Measurements from ENCODE around the gene ARID1A.
"Not testable (repeated sequence)": the region's sequence is repeated elsewhere in the genome, so short reads cannot be mapped to it uniquely, and the experiment has no call there.

The ARID1A gene

DNA sequence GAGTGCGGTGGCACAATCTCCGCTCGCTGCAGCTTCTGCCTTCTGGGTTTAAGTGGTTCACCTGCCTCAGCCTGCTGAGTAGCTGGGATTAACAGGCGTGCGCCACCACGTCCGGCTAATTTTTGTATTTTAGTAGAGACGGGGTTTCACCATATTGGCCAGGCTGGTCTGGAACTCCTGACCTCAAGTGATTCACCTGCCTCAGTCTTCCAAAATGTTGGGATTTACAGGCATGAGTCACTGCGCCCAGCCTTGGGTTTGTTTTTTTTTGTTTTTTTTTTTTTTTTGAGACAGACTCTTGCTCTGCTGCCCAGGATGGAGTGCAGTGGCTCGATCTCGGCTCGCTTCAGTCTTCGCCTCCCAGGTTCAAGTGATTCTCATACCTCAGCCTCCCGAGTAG lies 30.1 kb downstream of the ARID1A start:
- 100% methylated on average over 1 of the region's 14 CpGs for WGBS (ENCODE audit: insufficient coverage)
- POLR2A ChIA-PET = interaction anchor here (0.7 kb wide), 2 partner anchors 33 to 254 kb away, joined by 3 read pairs; partner anchors contain the start of gene HMGN2
- H3K27me3 ChIP-seq (replicated peaks in 2 of 5; ENCODE audit: control insufficient read depth in 4 of 5, insufficient read depth in 5 of 5, low read length in 4 of 5); H3K9me3 ChIP-seq (ENCODE audit: control extremely low read depth in 1 of 5, control insufficient read depth in 4 of 5, insufficient read depth in 2 of 5, low read depth in 1 of 5, low read length in 4 of 5); H3K27ac ChIP-seq (ENCODE audit: insufficient read depth in 1 of 2, low read depth in 1 of 2, low read length in 2 of 2, poor library complexity in 1 of 2, severe bottlenecking in 2 of 2); CTCF ChIA-PET; H3K4me3 ChIP-seq (ENCODE audit: control insufficient read depth in 1 of 7, extremely low read depth in 1 of 7, insufficient read depth in 4 of 7, low read depth in 2 of 7, low read length in 6 of 7); DNase-seq: not testable (repeated sequence)
- Histone ChIP-seq H3K4me1 (ENCODE audit: control extremely low read depth in 1 of 4, control insufficient read depth in 4 of 4, insufficient read depth in 4 of 4, low read length in 3 of 4) (peaks cover 23 to 63% (median 50%) of the 10 kb centered on the region in 4 experiments), H3K36me3 (ENCODE audit: control insufficient read depth in 4 of 4, insufficient read depth in 4 of 4, low read length in 3 of 4) (peaks cover 7 to 25% (median 14%) of the 10 kb centered on the region in 4 experiments)

DNA sequence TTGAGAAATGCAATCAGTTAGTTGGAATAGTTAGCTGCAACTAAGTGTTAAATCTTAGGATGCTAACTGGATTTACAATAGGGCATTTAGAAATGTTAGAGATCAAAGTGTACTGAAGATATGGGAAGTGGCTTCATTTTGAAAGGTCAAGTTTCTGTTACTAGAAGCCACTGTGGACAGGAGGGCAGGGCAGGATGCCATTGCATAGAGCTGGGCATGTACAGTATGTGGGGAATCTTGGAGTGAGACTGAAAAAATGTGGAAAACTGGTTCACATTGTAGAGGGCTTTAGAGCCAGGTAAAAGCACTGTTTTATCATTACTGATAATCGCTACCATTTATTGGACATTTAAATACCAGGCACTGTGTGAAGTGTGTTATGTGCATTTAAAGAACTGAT lies 31.0 kb downstream of the ARID1A start:
- peaks cover 19 to 54% (median 42%) of the 10 kb centered on the region in 4 experiments for H3K4me1 ChIP-seq (ENCODE audit: control extremely low read depth in 1 of 4, control insufficient read depth in 4 of 4, insufficient read depth in 4 of 4, low read length in 3 of 4)
- WGBS (ENCODE audit: insufficient coverage) = no CpG with 5 or more reads among the region's 1 CpG

GRCh38 chr1:26727476-26727875 lies 31.7 kb downstream of the ARID1A start:
- CTCF ChIA-PET = interaction anchor here (1.0 to 4.3 kb wide), 9 partner anchors 14 to 148 kb away, joined by 3 to 26 read pairs (median 6); partner anchors contain the start of gene PIGV
- no peak overlapping the region for H3K27ac ChIP-seq (ENCODE audit: insufficient read depth in 1 of 2, low read depth in 1 of 2, low read length in 2 of 2, poor library complexity in 1 of 2, severe bottlenecking in 2 of 2)
- H3K4me3 ChIP-seq (ENCODE audit: control insufficient read depth in 1 of 7, extremely low read depth in 1 of 7, insufficient read depth in 4 of 7, low read depth in 2 of 7, low read length in 6 of 7) = no peak overlapping the region
- peaks cover 17 to 48% (median 35%) of the 10 kb centered on the region in 4 experiments for H3K4me1 ChIP-seq (ENCODE audit: control extremely low read depth in 1 of 4, control insufficient read depth in 4 of 4, insufficient read depth in 4 of 4, low read length in 3 of 4)
- H3K36me3 ChIP-seq (ENCODE audit: control insufficient read depth in 4 of 4, insufficient read depth in 4 of 4, low read length in 3 of 4) = peaks cover 20 to 41% (median 28%) of the 10 kb centered on the region in 4 experiments
- DNase-seq = no peak
- H3K27me3 ChIP-seq (replicated peaks in 2 of 5; ENCODE audit: control insufficient read depth in 4 of 5, insufficient read depth in 5 of 5, low read length in 4 of 5) = no peaks in the 10 kb centered on the region
- POLR2A ChIA-PET = interaction anchor here (0.8 kb wide), 1 partner anchor 31 kb away, joined by 3 read pairs; no protein-coding TSS in a partner anchor
- no peaks in the 10 kb centered on the region for H3K9me3 ChIP-seq (ENCODE audit: control extremely low read depth in 1 of 5, control insufficient read depth in 4 of 5, insufficient read depth in 2 of 5, low read depth in 1 of 5, low read length in 4 of 5)

More for the DNA sequence above, 31.0 kb downstream of the ARID1A start:
- Histone ChIP-seq H3K36me3 (ENCODE audit: control insufficient read depth in 4 of 4, insufficient read depth in 4 of 4, low read length in 3 of 4) (peaks cover 13 to 34% (median 21%) of the 10 kb centered on the region in 4 experiments), H3K27me3 (replicated peaks in 2 of 5; ENCODE audit: control insufficient read depth in 4 of 5, insufficient read depth in 5 of 5, low read length in 4 of 5) (no peaks in the 10 kb centered on the region), H3K4me3 (ENCODE audit: control insufficient read depth in 1 of 7, extremely low read depth in 1 of 7, insufficient read depth in 4 of 7, low read depth in 2 of 7, low read length in 6 of 7) (no peak overlapping the region), H3K27ac (ENCODE audit: insufficient read depth in 1 of 2, low read depth in 1 of 2, low read length in 2 of 2, poor library complexity in 1 of 2, severe bottlenecking in 2 of 2) (no peak overlapping the region), H3K9me3 (ENCODE audit: control extremely low read depth in 1 of 5, control insufficient read depth in 4 of 5, insufficient read depth in 2 of 5, low read depth in 1 of 5, low read length in 4 of 5) (no peaks in the 10 kb centered on the region)
- ChIA-PET POLR2A (no interaction called here), CTCF (interaction anchor here (1.2 to 3.0 kb wide), 4 partner anchors 20 to 63 kb away, joined by 4 to 12 read pairs (median 6); no protein-coding TSS in a partner anchor)
- DNase-seq = no peak

- Histone ChIP-seq H3K36me3 (ENCODE audit: control insufficient read depth in 4 of 4, insufficient read depth in 4 of 4, low read length in 3 of 4) (peaks cover 20 to 52% (median 40%) of the 10 kb centered on the region in 4 experiments), H3K27ac (ENCODE audit: insufficient read depth in 1 of 2, low read depth in 1 of 2, low read length in 2 of 2, poor library complexity in 1 of 2, severe bottlenecking in 2 of 2) (no peak overlapping the region), H3K4me3 (ENCODE audit: control insufficient read depth in 1 of 7, extremely low read depth in 1 of 7, insufficient read depth in 4 of 7, low read depth in 2 of 7, low read length in 6 of 7) (no peak overlapping the region), H3K4me1 (ENCODE audit: control extremely low read depth in 1 of 4, control insufficient read depth in 4 of 4, insufficient read depth in 4 of 4, low read length in 3 of 4) (peaks cover 10 to 36% (median 24%) of the 10 kb centered on the region in 4 experiments), H3K9me3 (ENCODE audit: control extremely low read depth in 1 of 5, control insufficient read depth in 4 of 5, insufficient read depth in 2 of 5, low read depth in 1 of 5, low read length in 4 of 5) (no peaks in the 10 kb centered on the region), H3K27me3 (replicated peaks in 2 of 5; ENCODE audit: control insufficient read depth in 4 of 5, insufficient read depth in 5 of 5, low read length in 4 of 5) (no peaks in the 10 kb centered on the region)
- DNase-seq = no peak
- POLR2A ChIA-PET = interaction anchor here (0.6 kb wide), 1 partner anchor 19 kb away, joined by 4 read pairs; no protein-coding TSS in a partner anchor
- CTCF ChIA-PET = interaction anchor here (0.5 to 4.3 kb wide), 10 partner anchors 8 to 315 kb away, joined by 3 to 26 read pairs (median 5); partner anchors contain the start of gene PIGV
- WGBS (ENCODE audit: insufficient coverage) = no CpG with 5 or more reads among the region's 1 CpG
Measured at GRCh38 chr1:26728645-26729044, 32.8 kb downstream of the ARID1A start.

DNA sequence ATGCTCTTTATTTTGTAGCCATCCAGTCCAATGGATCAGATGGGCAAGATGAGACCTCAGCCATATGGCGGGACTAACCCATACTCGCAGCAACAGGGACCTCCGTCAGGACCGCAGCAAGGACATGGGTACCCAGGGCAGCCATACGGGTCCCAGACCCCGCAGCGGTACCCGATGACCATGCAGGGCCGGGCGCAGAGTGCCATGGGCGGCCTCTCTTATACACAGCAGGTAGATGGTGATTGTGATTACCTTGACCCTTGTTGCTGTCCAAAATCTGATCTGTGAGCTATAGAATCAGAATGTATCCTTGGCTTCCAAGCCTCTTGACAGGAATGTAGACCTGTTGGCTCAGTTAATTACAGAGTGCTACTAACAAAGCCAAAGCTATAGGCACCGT lies 33.8 kb downstream of the ARID1A start:
- Histone ChIP-seq H3K27ac (ENCODE audit: insufficient read depth in 1 of 2, low read depth in 1 of 2, low read length in 2 of 2, poor library complexity in 1 of 2, severe bottlenecking in 2 of 2) (no peak overlapping the region), H3K36me3 (ENCODE audit: control insufficient read depth in 4 of 4, insufficient read depth in 4 of 4, low read length in 3 of 4) (peaks cover 23 to 62% (median 50%) of the 10 kb centered on the region in 4 experiments), H3K4me1 (ENCODE audit: control extremely low read depth in 1 of 4, control insufficient read depth in 4 of 4, insufficient read depth in 4 of 4, low read length in 3 of 4) (peaks cover 4 to 26% (median 14%) of the 10 kb centered on the region in 4 experiments), H3K9me3 (ENCODE audit: control extremely low read depth in 1 of 5, control insufficient read depth in 4 of 5, insufficient read depth in 2 of 5, low read depth in 1 of 5, low read length in 4 of 5) (no peaks in the 10 kb centered on the region), H3K27me3 (replicated peaks in 2 of 5; ENCODE audit: control insufficient read depth in 4 of 5, insufficient read depth in 5 of 5, low read length in 4 of 5) (no peaks in the 10 kb centered on the region), H3K4me3 (ENCODE audit: control insufficient read depth in 1 of 7, extremely low read depth in 1 of 7, insufficient read depth in 4 of 7, low read depth in 2 of 7, low read length in 6 of 7) (no peak overlapping the region)
- ChIA-PET POLR2A (interaction anchor here (0.7 kb wide), 1 partner anchor 11 kb away, joined by 3 read pairs; no protein-coding TSS in a partner anchor), CTCF (interaction anchor here (2.3 to 4.3 kb wide), 4 partner anchors 12 to 127 kb away, joined by 10 to 26 read pairs (median 11); no protein-coding TSS in a partner anchor)
- WGBS (ENCODE audit: insufficient coverage) = 100% methylated on average over 11 of the region's 12 CpGs
- no peak for DNase-seq

DNA sequence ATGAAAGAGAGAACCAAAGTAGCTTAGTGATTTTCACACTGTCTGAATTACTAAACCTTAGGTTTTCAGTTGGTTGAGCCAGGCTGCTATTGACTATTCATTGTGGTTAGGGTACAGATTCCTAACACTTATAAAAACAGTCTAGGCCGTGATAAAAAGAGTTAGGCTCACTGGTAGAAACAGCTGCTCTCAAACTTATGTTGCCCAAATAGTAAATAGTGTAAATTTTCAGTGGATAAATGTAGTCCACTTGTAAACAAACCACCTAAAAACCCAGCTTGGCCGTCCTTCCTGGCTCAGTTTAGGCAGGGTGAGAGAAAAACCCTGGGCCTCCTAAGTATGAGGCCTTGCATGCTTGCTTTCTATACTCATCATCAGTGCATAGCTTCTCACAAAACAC lies 34.9 kb downstream of the ARID1A start:
- no peak for DNase-seq
- H3K4me3 ChIP-seq (ENCODE audit: control insufficient read depth in 1 of 7, extremely low read depth in 1 of 7, insufficient read depth in 4 of 7, low read depth in 2 of 7, low read length in 6 of 7) = no peak overlapping the region
- peaks cover 0 to 17% (median 7%) of the 10 kb centered on the region in 4 experiments for H3K4me1 ChIP-seq (ENCODE audit: control extremely low read depth in 1 of 4, control insufficient read depth in 4 of 4, insufficient read depth in 4 of 4, low read length in 3 of 4)
- no peaks in the 10 kb centered on the region for H3K27me3 ChIP-seq (replicated peaks in 2 of 5; ENCODE audit: control insufficient read depth in 4 of 5, insufficient read depth in 5 of 5, low read length in 4 of 5)
- peak overlapping the region in 1 of 2 experiments; percentile 6 for H3K27ac ChIP-seq (ENCODE audit: insufficient read depth in 1 of 2, low read depth in 1 of 2, low read length in 2 of 2, poor library complexity in 1 of 2, severe bottlenecking in 2 of 2)
- ChIA-PET CTCF (interaction anchor here (4.3 kb wide), 1 partner anchor 11 kb away, joined by 26 read pairs; no protein-coding TSS in a partner anchor), POLR2A (no interaction called here)
- 83% methylated on average over 1 of the region's 2 CpGs for WGBS (ENCODE audit: insufficient coverage)
- no peaks in the 10 kb centered on the region for H3K9me3 ChIP-seq (ENCODE audit: control extremely low read depth in 1 of 5, control insufficient read depth in 4 of 5, insufficient read depth in 2 of 5, low read depth in 1 of 5, low read length in 4 of 5)
- H3K36me3 ChIP-seq (ENCODE audit: control insufficient read depth in 4 of 4, insufficient read depth in 4 of 4, low read length in 3 of 4) = peaks cover 25 to 69% (median 58%) of the 10 kb centered on the region in 4 experiments

- CTCF ChIA-PET = interaction anchor here (0.6 to 4.3 kb wide), 2 partner anchors 11 to 139 kb away, joined by 3 to 26 read pairs; no protein-coding TSS in a partner anchor
- WGBS (ENCODE audit: insufficient coverage) = 99% methylated on average over 7 of the region's 11 CpGs
- POLR2A ChIA-PET = interaction anchor here (1.2 kb wide), 1 partner anchor 10 kb away, joined by 3 read pairs; no protein-coding TSS in a partner anchor
Measured at GRCh38 chr1:26731233-26731902, 35.6 kb downstream of the ARID1A start.

More at GRCh38 chr1:26731233-26731902, 35.6 kb downstream of the ARID1A start:
- DNase-seq = no peak
- peaks cover 25 to 71% (median 61%) of the 10 kb centered on the region in 4 experiments for H3K36me3 ChIP-seq (ENCODE audit: control insufficient read depth in 4 of 4, insufficient read depth in 4 of 4, low read length in 3 of 4)
- H3K9me3 ChIP-seq (ENCODE audit: control extremely low read depth in 1 of 5, control insufficient read depth in 4 of 5, insufficient read depth in 2 of 5, low read depth in 1 of 5, low read length in 4 of 5) = no peaks in the 10 kb centered on the region
- peak overlapping the region in 1 of 2 experiments; percentile 1 for H3K27ac ChIP-seq (ENCODE audit: insufficient read depth in 1 of 2, low read depth in 1 of 2, low read length in 2 of 2, poor library complexity in 1 of 2, severe bottlenecking in 2 of 2)
- no peak overlapping the region for H3K4me3 ChIP-seq (ENCODE audit: control insufficient read depth in 1 of 7, extremely low read depth in 1 of 7, insufficient read depth in 4 of 7, low read depth in 2 of 7, low read length in 6 of 7)
- peaks cover 0 to 13% (median 7%) of the 10 kb centered on the region in 4 experiments for H3K4me1 ChIP-seq (ENCODE audit: control extremely low read depth in 1 of 4, control insufficient read depth in 4 of 4, insufficient read depth in 4 of 4, low read length in 3 of 4)
- no peaks in the 10 kb centered on the region for H3K27me3 ChIP-seq (replicated peaks in 2 of 5; ENCODE audit: control insufficient read depth in 4 of 5, insufficient read depth in 5 of 5, low read length in 4 of 5)
